NT2/D1 (cell line): ENCODE measurements around the gene SND1.

ENCODE experiments used
- DNase-seq: peaks from one replicate; pipeline ENCODE4 v3.0.0-alpha.2; 2011; ENCODE audit warnings: low read depth, low spot score
- H3K27me3 ChIP-seq: 2 replicates; pipeline ENCODE4 v1.6.0; 2011; ENCODE audit warnings: mild to moderate bottlenecking; ENCODE audit not compliant: insufficient read length, insufficient read depth
- H3K36me3 ChIP-seq: 2 replicates; pipeline ENCODE4 v1.6.1; 2011; ENCODE audit warnings: mild to moderate bottlenecking, low read length, mixed read lengths; ENCODE audit not compliant: insufficient read depth, insufficient read length
- H3K4me1 ChIP-seq: 2 replicates; pipeline ENCODE4 v1.5.1; 2011; ENCODE audit not compliant: insufficient read depth, insufficient read length
- H3K4me3 ChIP-seq: 2 replicates; pipeline ENCODE4 v1.5.1; 2011; ENCODE audit warnings: low read depth; ENCODE audit not compliant: insufficient read length
- H3K9ac ChIP-seq: 2 replicates; pipeline ENCODE4 v1.6.0; 2011; ENCODE audit warnings: low read depth; ENCODE audit not compliant: insufficient read length
- H3K9me3 ChIP-seq: 2 replicates; pipeline ENCODE4 v1.5.1; 2011; ENCODE audit warnings: mild to moderate bottlenecking, low read length; ENCODE audit not compliant: insufficient read depth
- SUZ12 ChIP-seq: IDR thresholded peaks from 2 replicates; pipeline ENCODE4 v1.6.1; 2011; ENCODE audit not compliant: insufficient read length, insufficient read depth; ENCODE audit errors: extremely low read depth
- YY1 ChIP-seq: IDR thresholded peaks from 2 replicates; pipeline ENCODE4 v1.6.1; 2011; ENCODE audit not compliant: insufficient read length, insufficient read depth
- ZNF274 ChIP-seq: IDR thresholded peaks from 2 replicates; pipeline ENCODE4 v1.6.1; 2011; ENCODE audit warnings: mild to moderate bottlenecking, low read depth, low read length

The SND1 gene

DNA sequence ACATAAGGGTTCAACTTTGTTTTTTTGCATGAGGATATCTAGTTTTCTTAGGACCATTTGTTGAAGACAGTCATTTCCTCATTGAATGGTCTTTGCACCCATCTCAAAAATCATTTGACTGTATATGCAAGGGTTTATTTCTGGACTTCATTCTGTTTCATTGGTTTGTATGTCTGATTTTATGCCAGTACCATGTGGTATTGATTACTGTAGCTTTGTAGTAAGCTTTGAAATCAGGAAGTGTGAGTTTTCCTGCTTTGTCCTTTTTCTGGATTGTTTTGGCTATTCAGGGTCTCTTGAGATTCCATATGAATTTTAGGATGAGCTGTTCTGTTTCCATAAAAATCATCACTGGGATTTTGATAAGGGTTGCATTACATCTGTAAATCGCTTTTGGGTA lies 63.9 kb downstream of the SND1 start:
- TF ChIP-seq YY1, result no peak
- no peak for TF ChIP-seq ZNF274
- TF ChIP-seq SUZ12, result no peak
- H3K9ac ChIP-seq, result no peak overlapping the region
- H3K27me3 ChIP-seq, result no peaks in the 10 kb centered on the region
- peaks cover 57% of the 10 kb centered on the region for H3K36me3 ChIP-seq
- peaks cover 7% of the 10 kb centered on the region for H3K9me3 ChIP-seq
- no peak overlapping the region for H3K4me3 ChIP-seq
- H3K4me1 ChIP-seq, result no peaks in the 10 kb centered on the region
- DNase-seq, result no peak

DNA sequence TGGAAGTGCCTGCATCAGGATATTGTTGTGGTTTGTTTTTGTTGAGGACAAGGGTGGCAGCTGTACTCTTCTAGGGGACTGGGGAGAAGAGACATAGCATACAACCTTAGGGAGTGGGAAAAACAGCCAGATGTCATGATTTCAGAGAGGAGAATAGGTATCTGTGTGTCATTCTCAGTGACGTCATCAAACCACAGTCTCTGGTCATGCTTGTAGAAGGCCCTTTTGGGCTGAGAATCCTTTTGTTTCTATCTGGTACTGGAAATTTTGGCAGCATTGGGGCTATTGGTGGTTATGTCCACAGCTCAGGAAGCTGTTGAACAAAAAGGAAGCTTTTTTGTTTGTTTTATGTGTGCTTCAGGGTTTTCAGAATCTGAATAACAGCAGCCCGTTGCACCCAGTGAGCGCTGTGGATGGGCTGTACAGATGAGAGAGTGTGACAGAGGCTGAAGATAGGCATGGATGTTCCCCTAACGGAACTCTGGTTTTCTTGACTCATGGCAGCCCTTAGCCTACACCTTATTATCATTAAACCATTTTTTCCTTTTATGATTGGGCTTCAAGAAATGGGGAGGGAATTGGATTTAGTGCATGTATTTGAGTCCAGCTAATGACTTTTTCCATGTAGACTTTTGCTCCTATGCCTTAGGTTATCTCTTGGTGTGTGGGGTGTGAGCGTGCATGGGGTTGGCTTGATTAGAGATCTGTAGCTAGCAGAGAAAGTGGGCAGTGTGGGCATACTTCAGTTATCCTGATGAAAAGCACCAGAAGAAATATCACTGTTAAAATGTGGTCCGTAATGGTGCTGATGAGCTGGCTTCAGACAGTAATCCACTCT lies 65.7 kb downstream of the SND1 start:
- Histone ChIP-seq H3K9ac (no peak overlapping the region), H3K36me3 (peaks cover 55% of the 10 kb centered on the region), H3K9me3 (no peaks in the 10 kb centered on the region), H3K4me3 (no peak overlapping the region), H3K4me1 (no peaks in the 10 kb centered on the region), H3K27me3 (no peaks in the 10 kb centered on the region)
- no peak for DNase-seq
- TF ChIP-seq SUZ12 (no peak), YY1 (no peak), ZNF274 (no peak)

DNA sequence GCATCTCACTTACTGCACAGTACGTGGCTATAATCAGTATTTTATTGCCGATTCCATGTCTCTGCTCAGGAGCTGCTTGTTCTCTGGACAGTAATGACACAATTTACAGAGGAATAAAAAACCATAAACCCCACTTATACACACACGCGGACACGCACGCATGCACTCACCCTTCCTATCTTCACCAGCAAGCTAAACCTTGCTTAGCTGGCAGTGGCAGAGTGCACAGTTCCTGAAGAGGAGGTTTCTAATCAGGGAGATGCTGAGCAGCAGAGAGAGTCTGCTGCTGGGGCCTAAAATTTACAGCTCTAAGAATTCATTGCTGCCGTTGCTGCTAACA lies 66.3 kb downstream of the SND1 start:
- no peak overlapping the region for H3K9ac ChIP-seq
- H3K27me3 ChIP-seq, result no peaks in the 10 kb centered on the region
- no peak for DNase-seq
- H3K36me3 ChIP-seq, result peaks cover 61% of the 10 kb centered on the region
- H3K4me1 ChIP-seq, result no peaks in the 10 kb centered on the region
- no peaks in the 10 kb centered on the region for H3K9me3 ChIP-seq
- no peak overlapping the region for H3K4me3 ChIP-seq
- TF ChIP-seq ZNF274 (no peak), YY1 (no peak), SUZ12 (no peak)

DNA sequence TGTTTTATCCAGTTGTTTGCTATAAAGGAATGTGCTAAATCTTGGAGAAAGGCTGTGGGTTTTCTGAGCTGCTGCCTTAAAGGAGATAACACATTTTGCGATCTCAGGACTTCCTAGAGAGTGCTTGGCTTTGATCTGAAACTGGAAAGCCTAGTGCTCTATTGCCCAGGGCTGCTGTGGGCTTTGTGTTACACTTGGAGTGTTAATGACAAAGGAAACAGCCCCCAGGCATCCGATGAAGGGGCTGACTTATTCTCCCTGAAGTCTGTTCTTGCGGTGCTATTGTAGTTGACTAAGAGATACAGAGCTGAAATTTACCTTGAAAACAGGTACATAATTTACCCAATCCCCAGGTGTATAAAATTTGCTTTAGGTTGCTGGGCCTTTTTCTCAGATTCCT lies 74.5 kb downstream of the SND1 start:
- H3K27me3 ChIP-seq, result no peaks in the 10 kb centered on the region
- DNase-seq, result peak; percentile 47
- no peak for TF ChIP-seq YY1
- TF ChIP-seq SUZ12, result no peak
- no peak for TF ChIP-seq ZNF274
- H3K36me3 ChIP-seq, result peaks cover 52% of the 10 kb centered on the region
- peaks cover 2% of the 10 kb centered on the region for H3K4me1 ChIP-seq
- no peak overlapping the region for H3K9ac ChIP-seq
- H3K4me3 ChIP-seq, result no peak overlapping the region
- no peaks in the 10 kb centered on the region for H3K9me3 ChIP-seq

DNA sequence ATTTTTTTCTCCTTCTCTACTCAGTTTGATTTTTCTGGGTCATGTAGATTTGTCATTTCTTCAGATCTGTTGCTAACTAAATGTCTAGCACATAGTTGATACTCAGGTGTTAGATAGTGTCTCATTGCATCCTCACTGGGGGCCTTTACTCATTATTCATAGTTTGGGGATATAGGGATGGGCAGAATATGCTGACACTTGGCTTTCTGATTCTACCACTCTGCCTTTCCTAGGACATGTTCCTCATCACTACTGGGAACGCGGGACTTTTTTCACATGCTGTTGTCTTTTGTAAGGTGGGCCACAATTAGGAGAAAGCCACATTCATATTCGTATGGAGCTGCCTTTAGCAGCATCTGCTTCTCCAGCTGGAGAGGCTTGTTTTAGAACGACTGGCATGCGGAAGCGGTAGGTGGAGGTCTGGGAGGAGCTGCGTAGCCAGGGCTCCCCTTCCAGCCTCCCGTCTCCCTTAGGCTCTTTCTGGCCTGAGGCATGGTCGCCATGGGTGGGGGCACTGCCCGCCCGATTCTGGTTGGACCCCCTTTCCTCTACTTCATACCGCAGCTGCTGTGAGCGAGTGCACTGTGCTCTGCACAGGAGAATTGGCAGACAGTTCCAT lies 78.8 kb downstream of the SND1 start:
- Histone ChIP-seq H3K4me1 (peaks cover 2% of the 10 kb centered on the region), H3K27me3 (no peaks in the 10 kb centered on the region), H3K9ac (no peak overlapping the region), H3K9me3 (no peaks in the 10 kb centered on the region), H3K4me3 (no peak overlapping the region), H3K36me3 (peaks cover 60% of the 10 kb centered on the region)
- TF ChIP-seq SUZ12, result no peak
- TF ChIP-seq ZNF274, result no peak
- no peak for TF ChIP-seq YY1
- DNase-seq, result peak; percentile 39

DNA sequence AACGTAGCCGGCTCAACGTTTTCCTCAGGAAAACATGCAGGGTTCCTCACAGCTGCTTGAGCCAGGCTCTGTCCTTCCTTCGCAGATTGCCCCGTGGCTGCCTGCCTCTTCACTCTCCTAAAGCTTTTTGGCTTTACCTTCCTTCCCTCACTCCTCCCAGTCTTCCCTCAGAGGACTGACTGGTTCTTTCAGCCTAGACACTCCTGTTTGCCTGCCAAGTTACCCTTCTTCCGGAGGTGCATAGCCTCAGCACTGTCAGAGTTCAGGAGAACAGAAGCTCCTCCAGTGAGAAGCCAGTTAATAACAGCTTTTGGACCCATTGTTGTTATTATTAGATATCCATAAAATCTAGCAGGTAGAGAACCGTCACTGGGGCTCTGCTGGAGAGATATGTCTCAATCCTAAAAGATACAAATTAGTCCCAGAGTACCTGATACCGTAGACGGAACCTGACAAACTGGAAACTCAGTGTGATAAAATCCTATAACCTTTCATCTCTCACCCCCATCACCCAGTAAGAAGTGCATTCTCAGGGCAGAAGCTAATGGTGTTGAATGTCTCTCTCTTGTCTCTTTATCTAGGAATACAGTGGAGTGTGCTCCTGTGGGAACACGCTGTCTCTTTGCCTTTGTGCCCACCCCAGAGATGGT lies 79.6 kb downstream of the SND1 start:
- TF ChIP-seq SUZ12 (no peak), YY1 (no peak), ZNF274 (no peak)
- H3K27me3 ChIP-seq, result no peaks in the 10 kb centered on the region
- H3K4me3 ChIP-seq, result no peak overlapping the region
- no peak overlapping the region for H3K9ac ChIP-seq
- peaks cover 2% of the 10 kb centered on the region for H3K4me1 ChIP-seq
- peaks cover 62% of the 10 kb centered on the region for H3K36me3 ChIP-seq
- no peak for DNase-seq
- H3K9me3 ChIP-seq, result no peaks in the 10 kb centered on the region

DNA sequence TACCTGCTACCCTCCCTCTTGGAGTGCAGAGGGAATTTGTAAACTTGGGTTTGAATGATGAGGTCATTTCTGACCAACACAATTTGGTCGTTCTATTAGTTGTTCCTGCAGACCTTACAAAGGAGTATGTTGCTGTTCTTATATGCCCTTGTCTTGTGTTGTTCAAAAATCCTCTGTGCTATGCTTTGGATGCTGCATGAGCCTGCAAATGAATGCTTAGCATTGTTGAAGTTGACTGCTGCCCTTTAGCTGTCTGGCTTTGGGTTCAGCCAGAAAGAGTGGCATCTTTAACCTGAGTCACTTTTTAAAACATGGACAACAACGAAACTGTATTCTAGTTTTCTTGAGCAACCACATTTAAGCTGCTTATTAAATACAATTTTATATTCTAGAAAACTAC lies 80.3 kb downstream of the SND1 start:
- H3K9me3 ChIP-seq, result no peaks in the 10 kb centered on the region
- TF ChIP-seq YY1 (no peak), SUZ12 (no peak), ZNF274 (no peak)
- DNase-seq, result no peak
- H3K27me3 ChIP-seq, result no peaks in the 10 kb centered on the region
- peaks cover 2% of the 10 kb centered on the region for H3K4me1 ChIP-seq
- H3K36me3 ChIP-seq, result peaks cover 67% of the 10 kb centered on the region
- no peak overlapping the region for H3K4me3 ChIP-seq
- no peak overlapping the region for H3K9ac ChIP-seq
